HL-60 (cell line): ENCODE data around the gene ANO10.

ENCODE experiments used
- GABPA ChIP-seq: IDR thresholded peaks from 2 replicates; pipeline ENCODE4 v1.6.1; 2012; ENCODE audit warnings: low read depth
- POLR2AphosphoS5 ChIP-seq: IDR thresholded peaks from 2 replicates; pipeline ENCODE4 v1.6.1; 2012; ENCODE audit warnings: low read depth
- SPI1 ChIP-seq: IDR thresholded peaks from 2 replicates; pipeline ENCODE4 v1.6.1; 2012; ENCODE audit warnings: low read depth, mild to moderate bottlenecking, borderline replicate concordance
- TF ChIP-seq, protein P1 (sequence below): IDR thresholded peaks from one replicate; pipeline ENCODE4 v1.5.1; 2011; ENCODE audit warnings: low read length, control low read depth, inconsistent platforms; ENCODE audit not compliant: insufficient read depth
- TF ChIP-seq, protein P2 (sequence below): IDR thresholded peaks from 2 replicates; pipeline ENCODE4 v1.6.1; 2012; ENCODE audit warnings: low read depth; ENCODE audit not compliant: insufficient replicate concordance

DNA sequence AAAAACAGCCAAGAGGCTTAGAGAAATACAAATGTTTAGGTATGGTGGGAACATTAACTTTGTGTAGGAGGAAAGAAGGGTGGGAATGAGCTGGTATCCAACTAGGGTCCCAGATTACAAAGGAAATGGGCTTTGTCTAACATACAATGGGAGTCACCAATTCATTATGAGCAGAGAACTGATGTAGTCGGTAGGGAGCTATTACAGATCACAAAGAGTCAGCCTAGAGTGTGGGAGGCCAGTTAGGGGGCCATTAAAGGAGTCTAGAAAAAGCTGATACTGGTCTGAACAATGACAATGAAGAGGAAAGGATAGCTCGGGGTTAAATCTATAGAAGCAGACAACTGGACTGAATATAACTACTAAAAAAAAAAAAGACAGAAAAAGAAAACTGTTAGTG lies 15.5 kb downstream of the ANO10 start:
- TF ChIP-seq, protein P1, sequence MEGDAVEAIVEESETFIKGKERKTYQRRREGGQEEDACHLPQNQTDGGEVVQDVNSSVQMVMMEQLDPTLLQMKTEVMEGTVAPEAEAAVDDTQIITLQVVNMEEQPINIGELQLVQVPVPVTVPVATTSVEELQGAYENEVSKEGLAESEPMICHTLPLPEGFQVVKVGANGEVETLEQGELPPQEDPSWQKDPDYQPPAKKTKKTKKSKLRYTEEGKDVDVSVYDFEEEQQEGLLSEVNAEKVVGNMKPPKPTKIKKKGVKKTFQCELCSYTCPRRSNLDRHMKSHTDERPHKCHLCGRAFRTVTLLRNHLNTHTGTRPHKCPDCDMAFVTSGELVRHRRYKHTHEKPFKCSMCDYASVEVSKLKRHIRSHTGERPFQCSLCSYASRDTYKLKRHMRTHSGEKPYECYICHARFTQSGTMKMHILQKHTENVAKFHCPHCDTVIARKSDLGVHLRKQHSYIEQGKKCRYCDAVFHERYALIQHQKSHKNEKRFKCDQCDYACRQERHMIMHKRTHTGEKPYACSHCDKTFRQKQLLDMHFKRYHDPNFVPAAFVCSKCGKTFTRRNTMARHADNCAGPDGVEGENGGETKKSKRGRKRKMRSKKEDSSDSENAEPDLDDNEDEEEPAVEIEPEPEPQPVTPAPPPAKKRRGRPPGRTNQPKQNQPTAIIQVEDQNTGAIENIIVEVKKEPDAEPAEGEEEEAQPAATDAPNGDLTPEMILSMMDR: no peak
- TF ChIP-seq, protein P2, sequence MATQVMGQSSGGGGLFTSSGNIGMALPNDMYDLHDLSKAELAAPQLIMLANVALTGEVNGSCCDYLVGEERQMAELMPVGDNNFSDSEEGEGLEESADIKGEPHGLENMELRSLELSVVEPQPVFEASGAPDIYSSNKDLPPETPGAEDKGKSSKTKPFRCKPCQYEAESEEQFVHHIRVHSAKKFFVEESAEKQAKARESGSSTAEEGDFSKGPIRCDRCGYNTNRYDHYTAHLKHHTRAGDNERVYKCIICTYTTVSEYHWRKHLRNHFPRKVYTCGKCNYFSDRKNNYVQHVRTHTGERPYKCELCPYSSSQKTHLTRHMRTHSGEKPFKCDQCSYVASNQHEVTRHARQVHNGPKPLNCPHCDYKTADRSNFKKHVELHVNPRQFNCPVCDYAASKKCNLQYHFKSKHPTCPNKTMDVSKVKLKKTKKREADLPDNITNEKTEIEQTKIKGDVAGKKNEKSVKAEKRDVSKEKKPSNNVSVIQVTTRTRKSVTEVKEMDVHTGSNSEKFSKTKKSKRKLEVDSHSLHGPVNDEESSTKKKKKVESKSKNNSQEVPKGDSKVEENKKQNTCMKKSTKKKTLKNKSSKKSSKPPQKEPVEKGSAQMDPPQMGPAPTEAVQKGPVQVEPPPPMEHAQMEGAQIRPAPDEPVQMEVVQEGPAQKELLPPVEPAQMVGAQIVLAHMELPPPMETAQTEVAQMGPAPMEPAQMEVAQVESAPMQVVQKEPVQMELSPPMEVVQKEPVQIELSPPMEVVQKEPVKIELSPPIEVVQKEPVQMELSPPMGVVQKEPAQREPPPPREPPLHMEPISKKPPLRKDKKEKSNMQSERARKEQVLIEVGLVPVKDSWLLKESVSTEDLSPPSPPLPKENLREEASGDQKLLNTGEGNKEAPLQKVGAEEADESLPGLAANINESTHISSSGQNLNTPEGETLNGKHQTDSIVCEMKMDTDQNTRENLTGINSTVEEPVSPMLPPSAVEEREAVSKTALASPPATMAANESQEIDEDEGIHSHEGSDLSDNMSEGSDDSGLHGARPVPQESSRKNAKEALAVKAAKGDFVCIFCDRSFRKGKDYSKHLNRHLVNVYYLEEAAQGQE: no peak
- TF ChIP-seq POLR2AphosphoS5 (no peak), GABPA (no peak), SPI1 (no peak)
